ENCODE data around the gene CUL1.

The CUL1 gene

DNA sequence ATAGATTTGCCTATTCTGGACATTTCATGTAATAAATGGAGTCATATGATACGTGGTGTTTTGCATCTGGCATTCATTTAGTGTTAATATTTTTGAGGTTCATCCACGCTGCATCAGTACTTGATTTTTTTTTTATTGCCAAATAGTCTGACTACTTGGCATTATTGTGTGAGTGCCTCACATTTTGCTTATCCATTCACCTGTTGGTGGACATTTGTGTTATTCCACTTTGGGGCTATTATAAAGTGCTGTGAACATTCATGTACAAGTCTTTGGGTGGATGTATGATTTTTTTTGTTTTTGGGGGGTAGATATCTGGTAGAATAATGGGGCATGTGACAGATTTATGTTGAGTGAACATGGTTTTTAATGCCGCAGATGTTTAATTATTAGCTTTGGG lies 19.7 kb downstream of the CUL1 start:
- DNase-seq (ENCODE audit: low spot score), result no peak

DNA sequence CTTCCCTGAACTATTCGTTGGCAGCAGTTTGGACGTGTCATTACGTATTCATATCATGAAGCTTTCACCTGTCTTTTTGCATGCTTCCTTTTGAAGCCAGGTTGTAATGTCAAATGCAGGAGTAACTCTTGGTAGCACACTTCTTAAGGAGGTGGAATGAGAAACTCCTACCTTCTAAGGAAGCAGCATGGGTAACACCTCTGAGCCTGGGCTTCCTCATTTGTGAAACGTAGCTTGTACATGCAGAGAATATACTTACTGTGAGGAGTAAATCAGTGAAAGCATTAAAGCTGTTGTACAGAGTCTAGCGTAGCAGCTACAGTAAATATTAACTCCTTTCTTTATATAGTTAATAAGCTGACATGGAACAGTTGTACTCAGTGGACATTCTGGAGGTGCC lies 21.1 kb downstream of the CUL1 start:
- no peak for DNase-seq (ENCODE audit: low spot score)

- DNase-seq (ENCODE audit: low spot score), result no peak
These were observed 21.8 kb downstream of the CUL1 start for GRCh38 chr7:148720472-148720871.

GRCh38 chr7:148721390-148721789 lies 22.7 kb downstream of the CUL1 start:
- DNase-seq (ENCODE audit: low spot score), result no peak

DNA sequence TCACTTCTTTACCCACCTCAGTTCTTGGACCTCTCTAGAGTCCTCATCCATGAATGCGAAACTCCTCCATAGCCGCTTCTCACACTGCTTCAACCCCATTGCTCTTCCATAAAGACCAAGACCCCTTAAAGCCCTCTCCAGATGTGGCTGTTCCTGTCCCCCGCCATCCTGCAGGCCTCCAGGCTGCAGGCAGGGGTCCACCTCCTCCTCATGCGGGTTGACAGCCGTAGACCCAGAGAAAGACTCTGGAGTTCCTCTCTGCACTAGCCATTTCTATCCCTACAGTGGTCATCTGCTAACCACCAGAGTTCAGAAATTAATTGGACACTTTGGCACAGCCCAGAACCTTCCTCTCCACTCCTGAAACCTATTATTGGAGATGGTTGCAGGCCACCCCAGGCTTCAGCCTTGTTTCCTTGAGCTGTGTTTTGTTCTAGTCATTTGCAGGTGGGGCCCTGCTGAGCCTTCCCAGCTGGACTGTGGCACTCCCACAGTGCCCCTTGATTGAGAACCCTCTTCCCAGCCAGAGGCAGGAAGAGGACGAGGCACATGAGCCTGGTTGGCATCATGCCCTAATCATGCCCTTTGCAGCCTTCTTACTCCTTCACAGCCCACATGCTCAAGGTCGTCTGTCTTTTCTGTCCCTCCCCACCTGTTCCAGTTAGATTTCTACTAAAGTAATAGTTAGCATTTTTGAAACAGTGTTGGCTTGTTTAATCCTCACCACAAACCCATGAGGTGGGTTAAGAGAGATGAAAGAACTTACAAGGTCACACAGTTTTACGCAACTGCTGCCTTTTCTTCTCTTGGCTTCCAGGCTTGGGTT lies 23.9 kb downstream of the CUL1 start:
- DNase-seq (ENCODE audit: low spot score), result no peak

DNA sequence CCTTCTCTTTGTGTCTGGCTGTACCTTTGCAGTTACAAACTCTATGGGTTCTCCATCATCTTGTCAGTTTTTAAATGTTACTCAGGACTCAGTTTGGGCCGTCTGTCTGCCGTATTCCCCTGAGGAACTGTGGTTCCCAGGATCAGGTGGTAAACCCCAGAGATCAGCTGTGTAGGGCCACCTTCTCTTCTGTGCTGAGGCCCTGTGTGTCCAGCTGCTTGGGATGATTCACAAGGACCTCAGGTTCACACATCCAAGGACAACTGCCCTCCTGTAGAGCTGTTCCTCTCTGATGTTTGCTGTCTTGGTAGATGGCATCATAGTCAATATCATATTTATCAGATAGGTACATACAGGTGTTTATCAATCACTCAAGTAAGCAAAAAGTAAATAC lies 24.5 kb downstream of the CUL1 start:
- no peak for DNase-seq (ENCODE audit: low spot score)

GRCh38 chr7:148723846-148724245 lies 25.1 kb downstream of the CUL1 start:
- DNase-seq (ENCODE audit: low spot score), result no peak

DNA sequence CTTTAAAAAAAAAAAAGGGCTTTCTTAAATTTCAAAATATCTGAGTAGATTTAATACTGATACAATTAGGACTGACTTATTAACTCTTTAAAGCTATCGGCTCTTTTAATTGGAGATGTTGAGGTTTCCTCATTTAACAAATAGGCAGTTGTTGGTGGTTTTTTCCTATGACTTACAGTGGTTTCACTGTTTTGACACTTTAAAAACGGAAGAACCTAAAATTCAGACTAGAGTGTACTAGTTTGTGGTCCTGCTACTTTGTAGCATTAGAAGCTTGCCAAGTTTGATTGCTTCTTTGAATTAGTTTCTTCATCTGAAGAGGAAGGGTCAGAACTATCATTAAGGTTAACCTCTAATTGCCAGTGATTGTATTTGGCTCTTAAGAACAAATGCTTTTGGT lies 27.7 kb downstream of the CUL1 start:
- no peak for DNase-seq (ENCODE audit: low spot score)

DNA sequence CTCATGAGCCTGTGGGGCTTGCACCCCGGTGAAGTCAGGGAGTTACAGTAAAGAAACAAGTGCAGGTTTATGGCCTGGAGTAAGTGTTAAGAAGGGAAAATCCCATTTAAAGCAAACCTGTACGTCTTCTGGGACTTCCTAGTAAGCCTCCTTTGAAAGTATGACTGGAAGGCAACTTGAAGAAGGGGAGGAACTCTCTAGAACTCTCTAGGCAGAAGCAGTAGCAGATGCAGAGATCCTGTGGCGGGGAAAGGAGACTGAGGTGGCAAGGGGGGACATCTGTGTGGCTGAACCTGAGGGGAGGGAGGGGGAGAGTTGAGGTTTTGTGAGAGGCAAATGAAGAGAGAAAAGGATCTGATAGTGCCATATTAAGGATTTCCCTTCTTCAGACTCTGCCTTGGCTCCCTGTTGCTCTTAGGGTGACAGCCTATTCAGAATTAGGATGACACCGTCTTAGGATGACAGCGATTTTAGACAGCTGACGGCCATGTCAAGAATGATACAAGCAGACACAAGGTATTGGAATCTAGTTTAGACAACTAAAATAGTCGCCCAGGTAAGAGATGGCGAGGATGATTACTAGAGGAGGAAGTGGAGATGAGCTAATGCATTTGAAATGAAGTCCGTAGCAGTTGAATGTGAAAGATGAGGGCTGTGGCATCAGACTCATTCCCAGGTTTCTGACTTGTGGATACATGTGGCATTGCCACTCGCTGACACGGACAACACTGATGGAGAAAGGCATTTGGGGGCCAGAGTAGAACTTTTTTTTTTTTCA lies 29.0 kb downstream of the CUL1 start:
- DNase-seq (ENCODE audit: low spot score), result no peak

DNA sequence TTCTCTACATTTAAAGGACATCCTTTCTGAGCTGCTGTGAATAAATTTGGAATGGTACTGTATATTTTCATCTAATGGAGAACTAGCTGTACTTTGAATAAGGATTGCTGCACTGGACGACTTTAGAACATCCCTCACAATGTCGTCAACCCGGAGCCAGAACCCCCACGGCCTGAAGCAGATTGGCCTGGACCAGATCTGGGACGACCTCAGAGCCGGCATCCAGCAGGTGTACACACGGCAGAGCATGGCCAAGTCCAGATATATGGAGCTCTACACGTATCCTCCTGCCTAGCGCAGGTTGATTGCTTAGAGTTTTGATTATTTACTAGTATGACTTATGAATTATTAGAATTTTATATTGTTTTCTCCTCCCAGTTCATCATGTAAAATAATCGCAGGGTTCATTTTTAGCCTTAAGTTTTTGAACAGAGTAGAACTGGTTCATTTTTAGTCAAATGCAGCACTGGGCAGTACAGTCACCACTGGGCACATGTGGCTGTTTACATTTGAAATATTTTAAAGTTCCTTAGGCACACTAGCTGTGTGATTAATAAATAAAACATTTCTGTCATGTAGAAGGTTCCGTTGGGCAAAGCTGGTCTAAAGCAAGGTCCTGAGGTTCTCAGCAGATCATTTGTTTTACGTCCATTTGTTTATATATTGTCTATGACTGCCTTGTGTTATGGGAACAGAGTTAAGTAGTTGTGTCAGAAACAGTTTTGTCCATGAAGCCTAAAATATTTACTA lies 31.5 kb downstream of the CUL1 start:
- DNase-seq (ENCODE audit: low spot score), result no peak

DNA sequence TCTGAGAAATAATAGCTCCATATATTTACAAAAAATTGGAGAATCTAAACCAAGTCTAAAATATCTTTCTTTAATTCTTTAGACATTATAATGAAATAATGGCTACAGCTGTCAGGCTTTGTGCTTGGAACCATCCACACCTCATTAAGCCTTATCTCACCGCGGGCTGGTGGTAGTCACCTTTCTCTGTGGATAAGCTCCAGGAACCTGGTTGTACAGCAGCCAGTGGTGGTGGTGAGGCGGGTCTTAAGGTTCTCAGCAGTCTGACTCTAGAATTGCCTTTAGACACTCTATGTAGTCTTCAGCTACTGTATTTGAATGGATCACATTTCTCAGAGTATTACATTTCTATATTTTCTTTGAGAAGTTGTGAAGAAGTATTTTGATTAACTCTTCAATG lies 34.2 kb downstream of the CUL1 start:
- no peak for DNase-seq (ENCODE audit: low spot score)

GRCh38 chr7:148733496-148733895 lies 34.8 kb downstream of the CUL1 start:
- DNase-seq (ENCODE audit: low spot score), result no peak

DNA sequence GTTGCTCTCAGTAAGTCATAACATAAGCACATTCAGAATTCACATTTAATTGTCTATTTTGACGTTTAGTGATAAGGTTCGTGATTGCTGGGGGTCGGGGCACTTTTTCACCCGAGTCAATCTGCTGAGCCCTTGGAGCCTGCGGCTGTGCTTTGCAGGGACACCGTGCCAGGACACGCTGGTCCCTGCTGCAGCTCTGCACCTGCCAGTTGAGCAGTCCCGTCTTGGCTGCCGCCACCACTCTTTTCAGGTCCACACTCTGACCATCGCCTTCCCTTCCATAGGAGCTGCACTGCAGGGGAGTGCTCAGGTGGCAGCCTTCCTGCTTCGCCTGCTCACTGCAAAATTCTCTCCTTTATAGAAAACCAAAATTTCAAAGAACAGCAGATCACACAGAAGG lies 36.4 kb downstream of the CUL1 start:
- no peak for DNase-seq (ENCODE audit: low spot score)

DNA sequence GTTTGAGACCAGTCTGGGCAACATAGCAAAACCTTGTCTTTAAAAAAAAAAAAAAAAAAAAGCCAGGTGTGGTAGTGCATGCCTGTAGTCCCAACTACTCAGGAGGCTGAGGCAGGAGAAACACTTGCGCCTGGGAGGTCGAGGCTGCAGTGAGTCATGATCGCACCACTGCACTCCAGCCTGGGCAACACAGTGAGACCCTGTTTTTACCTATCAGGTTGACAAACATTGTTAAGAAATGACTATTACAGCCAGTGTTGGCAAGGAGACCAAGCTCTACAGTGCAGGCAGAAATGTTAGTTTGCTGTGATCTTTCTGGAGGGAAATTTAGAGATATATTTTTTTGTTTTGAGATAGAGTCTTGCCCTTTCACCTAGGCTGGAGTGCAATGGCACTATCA lies 37.3 kb downstream of the CUL1 start:
- DNase-seq (ENCODE audit: low spot score), result no peak

DNA sequence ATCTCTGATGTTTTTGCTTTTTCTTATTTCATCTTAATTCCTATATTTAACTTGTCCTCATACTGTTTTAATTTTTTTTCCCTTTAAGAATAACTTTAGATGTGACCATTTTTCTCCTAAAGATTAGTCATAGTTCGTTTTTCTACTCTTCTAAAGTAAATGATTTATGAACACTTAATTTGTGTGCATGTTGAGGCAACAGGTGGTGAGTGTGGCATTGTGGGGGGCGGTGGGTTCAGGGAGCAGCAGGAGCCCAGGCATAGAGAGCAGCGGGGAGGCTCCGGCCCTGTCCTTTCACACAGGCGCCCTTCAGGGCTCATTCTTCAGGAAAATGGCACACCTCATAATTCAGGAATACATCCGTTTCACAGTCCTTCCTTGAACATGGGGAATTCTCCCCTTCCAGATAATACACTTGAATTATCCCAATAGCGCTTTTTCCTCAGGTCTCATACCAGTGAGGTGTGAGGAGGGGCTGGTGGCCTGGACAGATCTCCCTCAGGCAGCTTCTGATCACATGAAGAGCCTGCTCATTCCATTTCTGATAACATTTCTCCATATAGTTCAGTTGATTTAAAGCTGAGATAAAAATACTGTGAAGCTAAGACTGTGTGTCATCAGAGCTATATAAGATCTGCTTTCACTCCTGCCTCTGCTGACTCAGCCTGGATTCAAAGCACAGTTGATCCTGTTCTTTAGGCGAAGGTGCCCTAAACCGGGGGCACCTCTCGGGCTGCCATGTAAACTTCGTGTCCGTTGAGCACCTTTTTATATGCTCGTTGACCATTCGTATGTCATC lies 40.2 kb downstream of the CUL1 start:
- DNase-seq (ENCODE audit: low spot score), result no peak

- no peak for DNase-seq (ENCODE audit: low spot score)
These were observed 47.4 kb downstream of the CUL1 start for GRCh38 chr7:148746135-148746534.

DNA sequence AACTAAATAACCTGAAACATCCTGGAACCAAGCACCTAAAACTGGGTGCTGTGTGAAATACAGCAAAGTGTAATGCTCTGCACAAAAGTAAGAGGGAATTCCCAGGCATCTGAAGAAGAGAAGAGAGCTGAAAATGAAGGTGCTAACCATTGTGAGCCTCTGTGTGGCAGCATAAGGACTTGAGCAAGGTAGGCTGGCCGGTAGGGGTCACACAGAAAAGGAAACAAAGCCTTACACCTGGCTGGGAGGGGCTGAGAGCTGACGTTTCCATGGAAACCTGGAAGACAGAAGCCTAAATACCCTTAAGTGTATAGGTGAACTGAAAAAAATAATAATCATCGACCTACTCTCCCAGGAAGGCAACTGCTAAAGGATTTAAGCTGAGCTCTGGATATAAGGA lies 48.6 kb downstream of the CUL1 start:
- no peak for DNase-seq (ENCODE audit: low spot score)

DNA sequence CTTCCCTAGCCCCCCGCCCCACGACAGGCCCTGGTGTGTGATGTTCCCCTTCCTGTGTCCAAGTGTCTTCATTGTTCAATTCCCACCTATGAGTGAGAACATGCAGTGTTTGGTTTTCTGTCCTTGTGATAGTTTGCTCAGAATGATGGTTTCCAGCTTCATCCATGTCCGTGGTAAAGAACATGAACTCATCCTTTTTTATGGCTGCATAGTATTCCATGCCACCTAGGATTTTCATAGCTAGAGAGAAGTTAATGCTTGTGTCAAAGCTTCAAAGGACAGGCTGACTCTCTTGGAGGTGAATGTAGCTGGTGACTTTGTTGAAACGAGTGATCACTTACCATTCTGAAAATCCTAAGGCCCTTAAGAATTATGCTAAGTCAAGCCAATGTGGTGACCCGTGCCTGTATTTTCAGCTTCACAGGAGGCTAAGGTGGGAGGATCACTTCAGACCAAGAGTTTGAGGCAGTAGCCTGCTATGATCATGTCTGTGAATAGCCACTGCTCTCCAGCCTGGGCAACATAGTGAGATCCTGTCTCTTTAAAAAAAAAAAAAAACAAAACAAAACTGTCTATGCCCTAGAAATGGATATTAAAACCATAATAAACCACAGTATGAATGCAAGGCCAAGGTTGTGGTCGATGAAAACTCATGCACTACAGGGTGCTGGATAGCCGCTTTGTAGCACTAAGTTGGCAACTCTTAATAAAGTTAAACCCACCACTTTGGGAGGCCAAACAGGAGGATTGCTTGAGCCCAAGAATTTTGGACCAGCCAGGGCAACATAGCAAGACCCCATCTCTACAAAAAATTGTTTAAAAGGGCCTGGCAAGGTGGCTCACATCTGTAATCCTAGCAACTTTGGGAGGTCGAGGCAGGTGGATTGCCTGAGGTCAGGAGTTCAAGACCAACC lies 52.0 kb downstream of the CUL1 start:
- no peak for DNase-seq (ENCODE audit: low spot score)

DNA sequence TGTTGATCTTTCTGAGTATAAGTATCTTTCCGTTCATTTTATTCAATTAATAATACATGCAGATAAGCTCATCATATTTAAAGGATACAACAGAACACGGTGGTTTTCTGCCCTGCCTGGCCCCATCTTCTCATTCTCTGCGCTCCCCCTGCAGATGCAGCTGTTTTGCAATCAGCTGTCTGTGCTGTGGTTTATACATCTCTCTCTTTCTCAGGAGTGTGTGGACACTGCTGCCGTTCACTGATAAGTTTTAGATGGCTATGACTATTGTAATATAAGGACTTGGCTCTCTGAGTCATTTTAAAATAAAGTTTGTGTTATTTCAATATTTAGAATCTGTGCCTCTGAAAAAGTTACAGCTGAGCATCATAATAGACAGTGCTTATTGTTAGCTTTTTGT lies 54.5 kb downstream of the CUL1 start:
- no peak for DNase-seq (ENCODE audit: low spot score)

DNA sequence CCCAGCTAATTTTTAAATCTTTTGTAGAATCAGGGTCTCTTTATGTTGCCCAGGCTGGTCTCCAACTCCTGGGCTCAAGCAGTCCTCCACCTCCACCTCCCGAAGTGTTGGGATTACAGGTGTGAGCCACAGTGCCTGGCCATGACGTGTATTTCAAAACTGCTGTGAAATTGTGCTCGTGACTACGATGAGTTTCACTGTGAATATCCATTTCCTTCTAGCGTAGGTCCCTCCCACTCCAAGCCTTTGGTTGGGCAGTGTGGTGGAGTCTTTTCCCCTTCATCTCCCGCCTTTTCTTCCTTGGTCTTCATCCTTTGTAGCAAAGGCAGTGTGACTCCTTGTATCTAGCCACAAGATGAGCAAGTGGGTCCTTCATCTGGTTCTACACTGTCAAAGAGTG lies 56.2 kb downstream of the CUL1 start:
- DNase-seq (ENCODE audit: low spot score), result no peak
